Measurements from ENCODE around the gene NKG7.
A peak's percentile ranks its signal among the peaks of the same experiment; 100 is the strongest.

NKG7 gene

GRCh38 chr19:51352783-51353360 lies 19.6 kb downstream of the NKG7 start:
- H3K4me1 ChIP-seq (ENCODE audit: insufficient read depth, poor library complexity, severe bottlenecking), result peaks cover 5% of the 10 kb centered on the region

DNA sequence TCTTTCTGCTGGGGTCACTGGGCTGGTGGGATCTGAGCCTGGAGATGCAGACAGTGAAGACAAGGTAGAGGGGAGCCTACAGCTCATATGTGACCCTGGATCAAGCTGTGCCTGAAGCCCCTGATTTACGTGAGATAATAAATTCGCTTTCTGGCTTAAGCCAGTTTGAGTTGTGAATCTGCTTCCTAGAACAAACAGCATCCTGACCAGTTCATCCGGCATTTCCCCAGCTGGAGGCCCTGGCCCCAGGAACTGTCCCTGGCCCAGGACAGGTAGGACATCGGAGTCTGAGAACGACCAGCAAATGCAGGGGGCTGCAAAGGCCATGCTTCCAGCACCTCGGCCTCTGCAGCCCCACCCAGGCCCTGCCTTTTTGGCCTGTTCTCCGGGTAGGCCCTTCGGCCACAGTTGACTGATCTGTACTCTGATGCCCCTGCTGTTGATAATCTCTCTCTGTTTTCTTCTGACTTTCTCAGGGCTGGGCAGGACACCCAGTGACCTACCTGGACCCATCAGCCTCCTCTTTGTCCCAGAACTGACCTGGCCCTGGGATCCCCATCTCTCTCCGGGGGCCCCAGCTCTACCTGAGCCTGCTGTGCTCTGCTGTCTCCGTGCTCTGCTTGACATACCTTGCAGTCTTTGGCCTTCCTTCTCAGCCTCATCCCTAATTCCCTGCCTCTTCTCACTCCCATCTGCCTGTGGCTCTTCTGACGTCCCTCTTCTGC lies 21.0 kb downstream of the NKG7 start:
- H3K27me3 ChIP-seq (ENCODE audit: insufficient read depth, poor library complexity, severe bottlenecking), result no peaks in the 10 kb centered on the region
- H3K9me3 ChIP-seq (ENCODE audit: severe bottlenecking), result no peaks in the 10 kb centered on the region
- H3K27ac ChIP-seq (ENCODE audit: poor library complexity, severe bottlenecking), result peak overlapping the region; percentile 7
- no peak for DNase-seq (ENCODE audit: low spot score)
- ATAC-seq (ENCODE audit: low read depth), result no peak
- H3K36me3 ChIP-seq (ENCODE audit: low read depth), result peaks cover 42% of the 10 kb centered on the region
- TF ChIP-seq, protein P1, sequence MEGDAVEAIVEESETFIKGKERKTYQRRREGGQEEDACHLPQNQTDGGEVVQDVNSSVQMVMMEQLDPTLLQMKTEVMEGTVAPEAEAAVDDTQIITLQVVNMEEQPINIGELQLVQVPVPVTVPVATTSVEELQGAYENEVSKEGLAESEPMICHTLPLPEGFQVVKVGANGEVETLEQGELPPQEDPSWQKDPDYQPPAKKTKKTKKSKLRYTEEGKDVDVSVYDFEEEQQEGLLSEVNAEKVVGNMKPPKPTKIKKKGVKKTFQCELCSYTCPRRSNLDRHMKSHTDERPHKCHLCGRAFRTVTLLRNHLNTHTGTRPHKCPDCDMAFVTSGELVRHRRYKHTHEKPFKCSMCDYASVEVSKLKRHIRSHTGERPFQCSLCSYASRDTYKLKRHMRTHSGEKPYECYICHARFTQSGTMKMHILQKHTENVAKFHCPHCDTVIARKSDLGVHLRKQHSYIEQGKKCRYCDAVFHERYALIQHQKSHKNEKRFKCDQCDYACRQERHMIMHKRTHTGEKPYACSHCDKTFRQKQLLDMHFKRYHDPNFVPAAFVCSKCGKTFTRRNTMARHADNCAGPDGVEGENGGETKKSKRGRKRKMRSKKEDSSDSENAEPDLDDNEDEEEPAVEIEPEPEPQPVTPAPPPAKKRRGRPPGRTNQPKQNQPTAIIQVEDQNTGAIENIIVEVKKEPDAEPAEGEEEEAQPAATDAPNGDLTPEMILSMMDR (IDR thresholded peaks at IDR 0.05; ENCODE audit: poor library complexity, severe bottlenecking), result no peak
- no peak overlapping the region for H3K4me3 ChIP-seq (ENCODE audit: severe bottlenecking)
- H3K4me1 ChIP-seq (ENCODE audit: insufficient read depth, poor library complexity, severe bottlenecking), result peaks cover 5% of the 10 kb centered on the region

More at GRCh38 chr19:51352783-51353360, 19.6 kb downstream of the NKG7 start:
- H3K36me3 ChIP-seq (ENCODE audit: low read depth), result peaks cover 30% of the 10 kb centered on the region
- no peaks in the 10 kb centered on the region for H3K9me3 ChIP-seq (ENCODE audit: severe bottlenecking)
- TF ChIP-seq, protein P1 (IDR thresholded peaks at IDR 0.05; ENCODE audit: poor library complexity, severe bottlenecking), result no peak
- DNase-seq (ENCODE audit: low spot score) (no peak), ATAC-seq (ENCODE audit: low read depth) (no peak)
- no peak overlapping the region for H3K4me3 ChIP-seq (ENCODE audit: severe bottlenecking)
- H3K27ac ChIP-seq (ENCODE audit: poor library complexity, severe bottlenecking), result no peak overlapping the region
- H3K27me3 ChIP-seq (ENCODE audit: insufficient read depth, poor library complexity, severe bottlenecking), result no peaks in the 10 kb centered on the region

- no peak overlapping the region for H3K4me3 ChIP-seq (ENCODE audit: severe bottlenecking)
- no peak for ATAC-seq (ENCODE audit: low read depth)
Measured at GRCh38 chr19:51347209-51347928, 25.1 kb downstream of the NKG7 start.

GRCh38 chr19:51346742-51347141 lies 25.7 kb downstream of the NKG7 start:
- Histone ChIP-seq H3K4me3 (ENCODE audit: severe bottlenecking) (no peak overlapping the region), H3K36me3 (ENCODE audit: low read depth) (peaks cover 45% of the 10 kb centered on the region), H3K9me3 (ENCODE audit: severe bottlenecking) (no peaks in the 10 kb centered on the region), H3K27ac (ENCODE audit: poor library complexity, severe bottlenecking) (no peak overlapping the region), H3K4me1 (ENCODE audit: insufficient read depth, poor library complexity, severe bottlenecking) (peaks cover 5% of the 10 kb centered on the region), H3K27me3 (ENCODE audit: insufficient read depth, poor library complexity, severe bottlenecking) (no peaks in the 10 kb centered on the region)
- DNase-seq (ENCODE audit: low spot score) (no peak), ATAC-seq (ENCODE audit: low read depth) (no peak)
- TF ChIP-seq, protein P1 (IDR thresholded peaks at IDR 0.05; ENCODE audit: poor library complexity, severe bottlenecking), result no peak

More at GRCh38 chr19:51347209-51347928, 25.1 kb downstream of the NKG7 start:
- TF ChIP-seq, protein P1 (IDR thresholded peaks at IDR 0.05; ENCODE audit: poor library complexity, severe bottlenecking), result no peak
- H3K36me3 ChIP-seq (ENCODE audit: low read depth), result peaks cover 45% of the 10 kb centered on the region
- no peaks in the 10 kb centered on the region for H3K9me3 ChIP-seq (ENCODE audit: severe bottlenecking)
- H3K27me3 ChIP-seq (ENCODE audit: insufficient read depth, poor library complexity, severe bottlenecking), result no peaks in the 10 kb centered on the region
- H3K4me1 ChIP-seq (ENCODE audit: insufficient read depth, poor library complexity, severe bottlenecking), result peaks cover 5% of the 10 kb centered on the region
- DNase-seq (ENCODE audit: low spot score), result no peak
- H3K27ac ChIP-seq (ENCODE audit: poor library complexity, severe bottlenecking), result no peak overlapping the region
